GM19372 (cell line): ENCODE results near the gene GDPGP1.

ENCODE experiments used
- ATAC-seq: cut with Tn5 transposase; IDR thresholded peaks from one replicate; pipeline ENCODE4 v1.9.1; 2021; ENCODE audit warnings: mild to moderate bottlenecking, low read depth, moderate library complexity; ENCODE audit not compliant: unreplicated experiment

Gene GDPGP1

DNA sequence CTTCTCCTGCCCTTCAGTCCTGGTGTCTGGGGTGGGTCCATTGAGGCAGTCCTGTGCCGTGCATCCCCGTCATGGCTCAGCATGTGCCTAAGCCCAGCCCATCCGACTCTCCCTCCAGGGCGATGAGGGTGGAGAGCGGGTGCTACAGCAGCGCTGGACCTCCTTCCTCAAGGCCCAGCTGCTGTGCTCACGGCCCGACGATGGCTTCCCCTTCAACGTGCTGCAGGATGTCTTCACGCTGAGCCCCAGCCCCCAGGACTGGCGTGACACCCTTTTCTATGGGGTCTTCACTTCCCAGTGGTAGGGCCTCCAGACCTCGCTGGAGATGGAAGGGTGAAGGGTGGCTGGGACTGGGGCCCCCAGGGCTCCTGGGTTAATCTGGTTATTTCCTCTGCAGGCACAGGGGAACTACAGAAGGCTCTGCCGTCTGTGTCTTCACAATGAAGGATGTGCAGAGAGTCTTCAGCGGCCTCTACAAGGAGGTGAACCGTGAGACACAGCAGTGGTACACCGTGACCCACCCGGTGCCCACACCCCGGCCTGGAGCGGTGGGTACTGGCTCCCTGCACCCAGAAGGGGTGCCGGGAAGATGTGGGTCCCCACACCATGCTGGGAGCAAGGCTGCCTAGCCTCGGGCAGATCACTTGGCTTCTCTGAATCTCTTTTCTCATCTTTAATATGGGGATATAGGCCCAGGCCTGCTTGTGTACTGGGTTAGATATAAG is 10.4 kb upstream of the GDPGP1 start:
- no peak for ATAC-seq

DNA sequence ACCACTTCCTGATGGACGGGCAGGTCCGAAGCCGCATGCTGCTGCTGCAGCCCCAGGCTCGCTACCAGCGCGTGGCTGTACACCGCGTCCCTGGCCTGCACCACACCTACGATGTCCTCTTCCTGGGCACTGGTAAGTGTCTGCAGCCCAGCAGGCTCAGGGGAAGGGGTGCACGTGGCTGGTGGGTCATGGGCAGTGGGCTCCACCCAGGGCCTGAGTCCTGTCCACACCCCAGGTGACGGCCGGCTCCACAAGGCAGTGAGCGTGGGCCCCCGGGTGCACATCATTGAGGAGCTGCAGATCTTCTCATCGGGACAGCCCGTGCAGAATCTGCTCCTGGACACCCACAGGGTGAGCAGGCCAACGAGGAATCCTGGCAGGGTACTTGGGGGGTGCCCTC is 9.0 kb upstream of the GDPGP1 start:
- ATAC-seq, result no peak

- ATAC-seq, result no peak
Observed at GRCh38 chr15:90225504-90226234, 8.3 kb upstream of the GDPGP1 start.

DNA sequence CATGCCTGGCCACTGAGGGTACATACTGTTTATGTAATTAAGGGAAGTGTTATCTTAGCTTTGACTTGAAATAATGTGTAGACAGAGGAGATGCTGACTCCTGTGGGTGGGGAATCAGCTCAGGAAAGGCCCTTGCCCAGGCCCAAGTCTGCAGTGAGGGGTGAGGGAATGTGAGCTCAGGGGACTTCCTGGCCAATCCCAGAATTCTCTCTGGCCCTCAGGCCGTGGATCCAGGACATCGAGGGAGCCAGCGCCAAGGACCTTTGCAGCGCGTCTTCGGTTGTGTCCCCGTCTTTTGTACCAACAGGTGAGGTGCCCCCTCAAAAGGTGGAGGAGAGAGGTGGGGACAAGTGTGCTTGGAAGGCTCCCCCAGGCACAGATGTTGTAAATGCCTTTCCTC is 6.7 kb upstream of the GDPGP1 start:
- ATAC-seq, result no peak

DNA sequence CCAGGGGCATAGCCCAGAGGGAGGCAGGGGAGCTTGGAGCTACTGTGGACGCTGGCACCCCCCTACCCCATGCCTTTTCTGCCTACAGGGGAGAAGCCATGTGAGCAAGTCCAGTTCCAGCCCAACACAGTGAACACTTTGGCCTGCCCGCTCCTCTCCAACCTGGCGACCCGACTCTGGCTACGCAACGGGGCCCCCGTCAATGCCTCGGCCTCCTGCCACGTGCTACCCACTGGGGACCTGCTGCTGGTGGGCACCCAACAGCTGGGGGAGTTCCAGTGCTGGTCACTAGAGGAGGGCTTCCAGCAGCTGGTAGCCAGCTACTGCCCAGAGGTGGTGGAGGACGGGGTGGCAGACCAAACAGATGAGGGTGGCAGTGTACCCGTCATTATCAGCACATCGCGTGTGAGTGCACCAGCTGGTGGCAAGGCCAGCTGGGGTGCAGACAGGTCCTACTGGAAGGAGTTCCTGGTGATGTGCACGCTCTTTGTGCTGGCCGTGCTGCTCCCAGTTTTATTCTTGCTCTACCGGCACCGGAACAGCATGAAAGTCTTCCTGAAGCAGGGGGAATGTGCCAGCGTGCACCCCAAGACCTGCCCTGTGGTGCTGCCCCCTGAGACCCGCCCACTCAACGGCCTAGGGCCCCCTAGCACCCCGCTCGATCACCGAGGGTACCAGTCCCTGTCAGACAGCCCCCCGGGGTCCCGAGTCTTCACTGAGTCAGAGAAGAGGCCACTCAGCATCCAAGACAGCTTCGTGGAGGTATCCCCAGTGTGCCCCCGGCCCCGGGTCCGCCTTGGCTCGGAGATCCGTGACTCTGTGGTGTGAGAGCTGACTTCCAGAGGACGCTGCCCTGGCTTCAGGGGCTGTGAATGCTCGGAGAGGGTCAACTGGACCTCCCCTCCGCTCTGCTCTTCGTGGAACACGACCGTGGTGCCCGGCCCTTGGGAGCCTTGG is 5.9 kb upstream of the GDPGP1 start:
- no peak for ATAC-seq

- ATAC-seq, result no peak
Observed at GRCh38 chr15:90228960-90229359, 5.0 kb upstream of the GDPGP1 start.

DNA sequence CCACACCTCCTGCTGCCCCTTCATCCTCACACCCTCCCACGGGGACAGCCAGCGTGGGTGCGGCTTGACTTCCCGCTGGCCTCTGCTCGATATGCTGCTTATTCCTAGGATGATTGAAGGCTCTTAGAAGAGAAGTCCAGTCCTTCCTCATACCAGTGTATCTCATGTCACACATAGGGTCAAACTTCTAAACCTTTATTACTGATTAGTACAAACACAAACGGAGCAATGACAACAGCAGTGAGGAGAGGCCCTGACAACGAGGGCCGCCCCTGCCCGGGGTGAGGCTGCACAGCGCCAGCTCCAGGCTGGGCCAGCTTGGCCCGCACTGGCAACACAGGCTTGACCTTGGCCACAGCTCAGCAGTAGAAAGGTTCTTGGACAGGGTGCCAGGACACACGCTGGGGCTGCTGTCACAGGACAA is 3.9 kb upstream of the GDPGP1 start:
- no peak for ATAC-seq

GRCh38 chr15:90230610-90231009 is 3.4 kb upstream of the GDPGP1 start:
- ATAC-seq, result no peak

DNA sequence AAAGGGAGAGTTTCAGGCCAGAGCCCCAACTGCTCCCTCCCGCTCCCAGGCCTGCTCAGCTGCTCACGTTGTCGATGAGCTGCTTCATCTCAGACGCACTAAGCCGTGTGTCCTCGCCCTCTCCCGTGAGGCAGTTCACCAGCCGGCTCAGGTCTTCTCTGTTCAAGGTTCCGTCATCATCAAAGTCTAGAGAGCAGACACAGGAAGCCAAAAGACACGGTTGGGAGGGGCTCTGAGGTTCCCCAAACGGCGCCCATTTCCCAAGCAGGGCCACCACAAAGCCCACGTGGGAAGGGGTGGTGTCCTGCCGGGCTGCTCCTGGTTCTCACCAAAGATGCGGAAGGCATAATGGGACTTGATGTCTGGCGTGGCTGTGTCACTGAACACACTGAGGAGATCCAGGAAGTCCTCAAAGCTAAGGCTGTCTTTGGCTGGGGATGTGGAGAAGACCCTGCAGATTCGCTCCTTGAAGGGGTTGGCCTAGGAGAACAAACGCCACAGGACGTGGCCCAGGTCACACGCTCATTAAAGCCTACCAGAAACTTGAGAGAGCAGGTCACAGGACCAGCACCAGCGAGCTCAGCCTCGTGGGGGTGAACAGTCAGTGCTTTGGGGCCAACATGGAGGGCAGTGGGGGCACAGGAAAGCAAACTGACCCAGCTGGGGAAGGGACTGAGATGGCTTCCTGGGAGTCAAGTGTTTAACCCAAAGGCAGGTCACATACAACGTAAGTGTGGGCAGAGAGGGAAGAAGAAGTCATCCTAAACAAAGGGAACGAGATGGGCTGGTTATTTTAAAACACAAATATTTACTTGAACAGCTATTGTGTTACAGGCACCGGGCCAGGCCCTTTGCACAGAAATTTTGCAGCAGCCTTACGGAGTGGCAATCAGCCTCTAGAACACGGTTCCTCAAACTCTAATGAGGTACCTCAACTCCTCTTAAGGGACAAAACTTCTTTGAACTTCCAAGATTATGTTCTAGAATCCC is 2.7 kb upstream of the GDPGP1 start:
- no peak for ATAC-seq

DNA sequence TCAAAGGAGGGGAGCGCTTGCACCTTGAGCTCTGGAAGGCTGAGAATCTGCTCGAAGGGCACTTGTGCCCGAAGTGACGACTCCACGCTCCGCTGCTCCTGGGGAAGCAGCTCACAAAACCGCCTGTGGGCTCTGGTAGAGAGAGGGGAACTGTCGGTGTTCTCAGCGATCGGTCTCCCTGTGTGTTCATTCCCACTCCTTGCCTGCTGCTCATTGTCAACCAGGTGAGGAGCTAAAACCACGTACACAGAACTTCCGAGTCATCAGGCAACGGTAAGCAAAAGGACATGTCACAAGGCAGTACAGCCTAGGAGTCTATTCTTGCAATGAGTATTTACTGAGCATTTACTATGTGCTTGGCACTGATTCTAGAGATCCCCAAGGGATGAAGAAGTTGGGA is 1.8 kb upstream of the GDPGP1 start:
- ATAC-seq, result no peak

DNA sequence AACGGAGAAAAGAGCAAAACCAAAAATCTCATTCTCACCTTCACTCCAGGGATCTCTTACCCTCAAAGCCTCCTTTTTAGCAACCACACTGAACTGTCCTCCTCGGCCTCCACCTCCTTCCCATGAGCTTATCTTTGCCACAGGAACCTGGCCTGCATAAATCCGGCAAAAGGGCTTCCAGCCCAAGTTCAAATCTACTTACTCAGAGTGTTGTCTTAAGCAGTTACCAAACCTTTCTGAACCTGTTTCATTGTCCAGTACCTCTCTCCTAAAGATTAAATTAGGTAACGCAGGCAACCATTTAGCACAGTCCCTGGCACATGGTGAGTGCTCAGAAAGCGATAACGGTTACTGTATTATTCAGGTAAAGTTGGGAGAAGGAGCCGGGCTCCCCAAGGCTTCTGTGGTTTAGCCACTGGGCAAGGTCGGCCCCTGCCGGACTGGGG is 1.0 kb upstream of the GDPGP1 start:
- ATAC-seq, result no peak

DNA sequence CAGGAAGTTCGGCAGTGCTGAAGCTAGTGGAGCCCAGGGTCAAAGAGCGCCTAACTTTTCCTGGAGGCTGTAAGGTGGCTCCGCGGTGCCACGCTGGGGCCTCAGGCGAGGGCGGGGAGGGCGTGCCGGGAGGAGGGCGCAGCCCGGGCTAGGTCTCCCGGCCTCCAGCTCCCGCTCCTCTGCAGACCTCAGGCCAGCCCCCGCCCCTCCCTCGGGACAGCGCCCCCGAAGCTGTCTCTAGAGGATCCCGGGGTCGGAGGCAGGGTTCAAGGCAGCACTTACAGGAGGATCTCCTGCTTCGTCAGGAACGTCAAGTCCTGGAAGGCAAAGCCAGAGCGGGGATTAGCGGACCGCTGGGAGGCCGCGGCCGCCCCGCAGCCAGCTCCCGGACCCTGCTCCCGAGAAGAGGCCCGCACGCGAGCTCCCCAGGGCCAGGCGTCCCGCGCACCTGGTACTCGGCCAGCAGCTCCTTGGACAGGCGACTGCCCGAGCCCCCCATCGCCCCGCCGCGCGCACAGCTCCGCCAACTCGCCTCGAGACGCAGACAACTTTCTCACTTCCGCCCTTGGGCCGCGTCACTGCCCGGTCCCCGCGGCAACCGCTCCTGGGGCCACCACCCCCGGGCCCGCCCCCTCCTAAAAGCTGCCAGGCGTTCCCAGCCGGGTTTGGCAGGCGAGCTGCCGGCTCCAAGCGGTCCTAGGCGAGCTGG is 468 bp upstream of the GDPGP1 start, which contains the start of gene CIB1:
Gene CIB1 (minus strand): TSS at position 555 of the 709 bp plus-strand sequence. CDS start 56 bp downstream, at position 499.
- ATAC-seq, result peak; percentile 84

GRCh38 chr15:90239371-90239770 is 5.4 kb downstream of the GDPGP1 start:
- ATAC-seq, result no peak

DNA sequence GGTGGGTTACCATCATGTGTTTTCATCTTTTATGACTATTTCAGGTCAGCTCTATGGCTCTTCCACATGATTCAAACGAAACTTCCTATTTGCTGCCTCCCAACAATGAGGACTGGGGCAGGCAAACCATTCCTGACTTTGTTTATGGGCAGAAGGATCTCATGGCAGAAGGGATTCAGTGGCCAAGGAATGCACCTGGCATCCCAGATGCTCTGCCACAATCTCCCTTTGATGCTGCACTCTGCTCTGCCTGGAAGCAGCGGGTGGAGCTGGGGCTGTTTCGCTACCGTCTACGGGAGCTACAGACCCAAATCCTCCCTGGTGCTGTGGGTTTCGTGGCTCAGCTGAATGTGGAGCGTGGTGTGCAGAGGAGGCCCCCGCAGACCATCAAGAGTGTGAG is 6.8 kb downstream of the GDPGP1 start:
- no peak for ATAC-seq

DNA sequence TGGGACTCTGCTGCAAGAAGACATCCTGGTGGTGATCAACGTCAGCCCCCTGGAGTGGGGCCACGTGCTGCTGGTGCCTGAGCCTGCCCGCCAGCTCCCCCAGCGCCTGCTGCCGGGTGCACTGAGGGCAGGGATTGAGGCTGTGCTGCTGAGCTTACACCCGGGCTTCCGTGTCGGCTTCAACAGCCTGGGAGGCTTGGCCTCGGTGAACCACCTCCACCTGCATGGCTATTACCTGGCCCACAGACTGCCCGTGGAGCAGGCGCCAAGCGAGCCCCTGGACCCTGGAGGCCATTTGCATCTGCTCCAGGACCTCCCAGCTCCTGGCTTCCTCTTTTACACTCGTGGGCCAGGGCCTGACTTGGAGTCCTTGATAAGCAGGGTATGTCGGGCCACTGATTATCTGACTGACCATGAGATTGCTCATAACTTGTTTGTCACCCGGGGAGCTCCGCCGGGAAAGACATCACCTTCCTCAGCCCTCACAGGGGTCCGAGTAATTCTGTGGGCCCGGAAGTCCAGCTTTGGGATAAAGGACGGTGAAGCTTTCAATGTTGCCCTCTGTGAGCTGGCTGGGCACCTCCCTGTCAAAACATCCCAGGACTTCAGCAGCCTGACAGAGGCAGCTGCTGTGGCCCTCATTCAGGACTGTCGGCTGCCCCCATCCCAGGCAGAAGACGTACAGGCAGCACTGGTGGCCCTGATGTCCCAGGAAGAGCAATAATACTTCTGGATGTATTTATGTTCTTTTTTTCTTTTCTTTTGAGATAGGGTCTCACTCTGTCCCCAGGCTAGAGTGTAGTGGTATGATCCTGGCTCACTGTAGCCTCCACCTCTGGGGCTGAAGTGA is 7.6 kb downstream of the GDPGP1 start:
- ATAC-seq, result no peak

GRCh38 chr15:90243943-90244639 is 10.1 kb downstream of the GDPGP1 start:
- ATAC-seq, result no peak

GRCh38 chr15:90248789-90249202 is 14.8 kb downstream of the GDPGP1 start:
- no peak for ATAC-seq
